Measurements from ENCODE around the gene ZSCAN9.

Gene ZSCAN9

GRCh38 chr6:28269492-28269891 lies 44.4 kb downstream of the ZSCAN9 start:
- no peak for DNase-seq

GRCh38 chr6:28274888-28275287 lies 49.8 kb downstream of the ZSCAN9 start:
- DNase-seq: no peak

GRCh38 chr6:28277746-28278145 lies 52.7 kb downstream of the ZSCAN9 start:
- no peak for DNase-seq

DNA sequence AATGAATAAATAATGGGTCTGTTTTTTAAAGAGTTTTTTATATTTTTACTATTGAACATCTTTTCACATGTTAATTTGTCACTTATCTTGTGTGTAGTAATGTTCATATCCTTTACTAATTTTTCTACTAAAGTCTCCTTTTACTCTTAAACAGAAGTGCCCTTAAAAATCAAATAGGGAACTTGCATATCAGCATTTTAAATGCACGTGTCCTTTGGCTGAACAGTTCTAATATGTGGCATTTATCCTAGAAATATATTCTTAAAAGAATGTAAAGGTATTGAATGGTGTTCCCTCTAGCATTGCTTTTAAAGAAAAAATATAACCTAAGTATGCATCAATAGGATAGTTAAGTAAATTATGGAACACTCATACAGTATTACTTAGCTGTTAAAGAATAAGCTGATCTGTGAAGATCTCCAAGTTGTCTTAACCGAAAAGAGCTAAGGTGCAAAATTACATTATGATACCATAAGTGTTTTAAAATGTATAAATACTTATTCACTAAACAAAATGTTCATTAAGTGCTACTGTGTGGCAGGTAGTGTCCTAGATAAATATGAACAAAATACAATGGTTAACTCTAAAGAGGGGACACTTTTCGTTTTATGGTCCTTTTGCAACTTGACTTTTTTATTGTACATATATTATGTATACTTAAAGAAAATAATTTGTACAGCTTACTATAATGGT lies 55.7 kb downstream of the ZSCAN9 start:
- no peak for DNase-seq

GRCh38 chr6:28281288-28282064 lies 56.4 kb downstream of the ZSCAN9 start, which contains the start of gene PGBD1:
PGBD1 (plus strand) TSS chr6:28281572; CDS start chr6:28283814, 2,242 bp downstream.
- peak; percentile 82 to 85 (median 84) for DNase-seq

DNA sequence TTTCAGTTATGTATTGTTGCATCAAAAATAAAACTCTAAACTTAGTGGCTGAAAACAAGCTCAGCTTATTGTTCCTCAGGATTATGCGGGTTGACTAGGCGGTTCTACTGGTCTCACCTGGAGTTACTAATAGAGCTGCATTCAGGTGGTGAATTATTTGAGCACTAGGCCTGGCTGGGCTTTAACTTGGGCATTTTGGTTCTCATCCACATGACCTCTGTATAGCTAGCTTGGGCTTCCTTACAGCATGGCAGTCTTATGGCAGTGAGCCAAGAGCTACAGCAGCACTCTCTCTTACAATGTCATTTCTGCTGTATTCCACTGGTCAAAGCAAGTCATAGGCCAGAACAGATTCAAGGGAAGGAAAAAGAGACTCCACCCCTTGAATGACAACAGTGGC lies 57.9 kb downstream of the ZSCAN9 start:
- no peak for DNase-seq
